GM04504 (cell line): Measurements from ENCODE around the gene HNRNPR.
A peak's percentile ranks its signal among the peaks of the same experiment; 100 is the strongest.
"Not testable (repeated sequence)": the region's sequence is repeated elsewhere in the genome, so short reads cannot be mapped to it uniquely, and the experiment has no call there.

Source experiments
- DNase-seq: peaks from one replicate; pipeline ENCODE4 v3.0.0-alpha.2; 2012; ENCODE audit warnings: low read depth

HNRNPR gene

DNA sequence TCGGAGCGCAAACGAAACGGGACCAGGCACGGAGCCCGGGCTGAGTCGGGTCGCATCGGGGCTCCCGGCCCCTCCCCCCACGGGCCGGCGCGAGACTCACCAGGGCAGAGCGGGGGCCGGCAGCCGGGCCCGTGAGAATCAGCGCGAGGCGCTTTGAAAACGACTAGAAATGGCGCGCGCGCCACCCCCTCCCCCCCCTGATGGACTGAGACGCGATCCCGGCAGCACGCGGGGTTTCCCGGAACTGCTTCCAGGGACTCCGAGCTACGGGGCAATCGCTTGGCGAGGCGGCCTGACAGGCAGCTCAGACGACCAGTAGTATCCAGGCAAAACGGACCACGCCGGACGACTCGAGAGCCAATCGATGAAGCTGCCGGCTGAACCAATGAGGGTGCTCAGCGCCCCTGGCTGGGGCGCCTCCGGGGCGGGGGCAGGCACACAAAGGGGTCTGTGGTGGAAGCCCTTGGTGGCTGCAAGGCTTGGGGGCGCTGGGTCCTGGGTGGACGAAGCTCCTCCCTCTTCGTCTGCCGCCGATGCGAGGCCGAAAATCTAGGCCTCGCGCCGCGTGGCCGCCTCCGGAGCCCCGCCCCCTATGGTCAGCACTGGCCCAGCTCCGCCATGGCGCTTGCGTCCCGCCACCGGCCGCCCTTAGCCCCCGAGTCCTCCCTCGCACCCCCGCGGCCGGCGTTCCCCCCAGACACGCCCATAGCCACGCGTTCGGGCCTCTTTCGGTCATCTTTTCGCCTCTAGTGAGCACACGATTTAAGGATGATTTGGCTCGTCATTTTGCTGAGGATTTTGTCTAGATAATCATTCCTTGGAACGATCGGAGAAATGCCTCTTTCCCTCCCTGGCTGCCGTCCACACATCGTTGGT is at the start of gene HNRNPR:
HNRNPR (minus strand) TSS at position 174 of the 876 bp plus-strand sequence. CDS start 3,276 bp downstream, outside the sequence.
- peak; percentile 100 for DNase-seq

DNA sequence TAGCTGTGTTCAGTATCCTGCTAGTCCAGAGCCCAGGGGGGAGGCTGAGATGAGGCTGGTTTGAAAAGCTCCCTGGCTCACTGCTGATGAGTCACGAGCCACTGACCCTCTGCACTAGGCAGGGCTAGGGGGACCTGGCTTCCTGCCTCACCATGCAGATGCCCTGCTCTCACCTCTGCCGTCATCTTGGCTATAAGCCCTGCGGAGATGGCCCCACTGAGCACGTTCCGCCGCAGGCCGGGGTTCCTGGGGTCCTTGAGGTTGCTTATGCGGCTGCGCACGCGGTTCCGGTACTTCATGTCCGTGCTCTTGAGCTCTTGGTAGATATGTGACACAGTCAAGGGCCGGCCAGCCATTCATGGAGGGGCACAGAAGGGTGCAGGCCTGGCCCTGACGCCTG is 49.6 kb upstream of the HNRNPR start:
- no peak for DNase-seq

DNA sequence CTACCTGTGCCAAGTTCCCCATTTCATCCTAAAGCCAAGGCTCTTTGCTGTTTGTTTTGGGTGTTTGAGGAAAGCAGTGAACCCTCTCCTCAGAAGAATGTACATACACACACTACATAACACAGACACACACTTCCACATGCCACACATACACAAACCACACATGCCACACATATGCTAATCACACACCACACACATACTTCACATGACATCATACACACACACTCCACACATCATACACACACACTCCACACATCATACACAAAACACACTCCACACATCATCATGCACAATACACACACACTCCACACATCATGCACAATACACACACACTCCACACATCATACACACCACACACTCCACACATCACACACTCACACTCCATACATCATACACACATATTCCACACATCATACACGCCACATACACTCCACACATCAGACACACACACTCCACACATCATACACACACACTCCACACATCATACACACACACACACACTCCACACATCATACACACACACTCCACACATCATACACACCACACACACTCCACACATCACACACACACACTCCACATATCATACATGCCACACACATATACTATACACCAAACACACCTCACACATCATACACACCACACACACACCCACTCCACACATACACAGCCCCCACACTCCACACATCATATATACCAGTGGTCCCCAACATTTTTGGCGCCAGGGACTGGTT is 48.2 kb upstream of the HNRNPR start:
- DNase-seq = no peak

DNA sequence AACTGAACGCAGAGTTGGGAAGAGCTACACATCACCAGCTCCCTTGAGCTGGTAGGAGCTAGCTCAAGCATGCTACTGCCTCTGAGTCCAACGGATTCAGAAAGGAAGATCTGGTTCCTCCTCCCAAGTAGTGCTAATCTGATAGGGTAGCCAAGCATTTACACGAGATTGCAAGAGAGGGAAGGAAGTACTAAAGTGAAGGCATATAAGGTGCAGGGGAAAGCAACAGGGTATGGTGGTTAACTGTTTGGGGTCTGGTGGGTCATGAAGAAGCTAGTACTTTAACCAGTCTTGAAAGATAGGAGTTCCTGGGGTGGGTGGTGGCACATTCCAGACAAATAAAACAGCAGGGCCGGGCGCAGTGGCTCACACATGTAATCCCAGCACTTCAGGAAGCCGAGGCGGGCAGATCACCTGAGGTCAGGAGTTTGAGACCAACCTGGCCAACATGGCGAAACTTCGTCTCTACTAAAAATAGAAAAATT is 45.8 kb upstream of the HNRNPR start:
- no peak for DNase-seq

DNA sequence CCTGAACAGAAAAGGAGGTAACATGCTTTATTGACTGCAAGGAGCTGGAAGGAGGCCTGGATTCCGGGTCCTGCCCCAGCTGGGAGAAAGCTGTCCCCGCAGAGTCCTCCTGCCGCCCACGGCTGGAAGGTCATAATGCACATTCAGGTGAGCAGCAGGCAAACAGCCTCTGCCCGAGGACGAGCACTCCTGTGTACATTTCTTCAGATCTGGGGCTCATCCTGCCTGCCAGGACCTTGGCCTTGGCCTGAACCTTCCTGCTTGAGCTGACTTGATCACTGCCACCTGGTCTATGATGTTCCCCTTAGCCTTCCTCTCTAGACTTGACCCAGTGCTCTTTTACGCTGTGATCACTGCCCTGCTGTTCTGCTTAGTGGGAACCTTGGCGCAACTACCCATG is 43.4 kb upstream of the HNRNPR start:
- no peak for DNase-seq

DNA sequence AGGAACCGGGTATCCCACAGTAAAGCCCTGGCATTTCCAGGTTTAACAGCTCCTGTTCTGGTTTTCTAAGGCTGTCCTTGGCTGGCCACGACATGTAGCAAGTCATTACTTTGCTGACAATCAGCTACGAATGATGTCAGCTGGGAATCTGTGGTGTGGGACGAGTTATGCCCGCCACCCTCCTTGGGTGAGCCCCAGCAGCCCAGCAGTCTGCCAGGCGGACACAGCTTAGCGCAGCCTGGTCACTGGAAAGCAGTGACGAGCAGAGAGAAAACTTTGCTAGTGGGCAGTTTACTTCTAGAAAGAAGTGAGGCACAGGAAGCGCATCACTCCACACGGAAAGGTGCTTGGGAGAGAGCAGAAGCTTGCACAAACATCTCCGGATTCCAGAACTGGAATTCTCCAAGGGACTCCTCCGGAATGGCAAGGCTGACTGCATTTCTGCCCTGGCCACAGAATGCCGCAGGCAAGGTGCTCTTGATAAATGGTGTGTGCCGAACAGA is 41.1 kb upstream of the HNRNPR start:
- no peak for DNase-seq

DNA sequence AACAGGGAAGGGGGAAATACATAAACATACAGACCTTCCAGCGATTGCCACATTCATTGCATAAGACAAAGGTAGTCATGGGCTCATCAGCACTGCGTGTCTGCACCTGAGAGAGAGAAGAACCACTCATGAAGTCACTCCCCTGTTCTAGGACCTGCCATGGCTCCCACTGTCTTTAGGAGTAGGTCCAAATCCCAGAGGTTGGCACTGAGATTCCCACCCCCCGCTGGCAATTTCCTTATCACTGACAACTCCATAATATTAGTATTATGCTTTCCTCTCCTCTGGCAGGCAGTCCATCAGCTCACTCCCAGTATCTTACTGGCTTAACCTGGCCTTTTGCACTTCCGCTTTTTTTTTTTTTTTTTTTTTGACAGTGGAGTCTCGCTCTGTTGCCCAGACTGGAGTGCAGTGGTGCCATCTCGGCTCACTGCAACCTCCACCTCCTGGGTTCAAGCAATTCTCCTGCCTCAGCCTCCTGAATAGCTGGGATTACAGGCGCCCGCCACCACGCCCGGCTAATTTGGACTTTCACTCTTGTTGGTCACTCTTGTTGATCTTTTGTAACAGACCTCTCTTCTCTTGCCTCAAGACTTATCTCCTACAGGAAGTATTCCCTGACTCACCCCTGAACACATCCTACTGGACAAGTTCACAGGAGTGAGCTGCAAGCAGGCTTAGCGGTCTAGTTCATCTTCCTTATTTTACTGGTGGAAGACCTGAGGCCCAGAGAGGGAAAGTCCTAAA is 40.4 kb upstream of the HNRNPR start:
- DNase-seq = no peak

DNA sequence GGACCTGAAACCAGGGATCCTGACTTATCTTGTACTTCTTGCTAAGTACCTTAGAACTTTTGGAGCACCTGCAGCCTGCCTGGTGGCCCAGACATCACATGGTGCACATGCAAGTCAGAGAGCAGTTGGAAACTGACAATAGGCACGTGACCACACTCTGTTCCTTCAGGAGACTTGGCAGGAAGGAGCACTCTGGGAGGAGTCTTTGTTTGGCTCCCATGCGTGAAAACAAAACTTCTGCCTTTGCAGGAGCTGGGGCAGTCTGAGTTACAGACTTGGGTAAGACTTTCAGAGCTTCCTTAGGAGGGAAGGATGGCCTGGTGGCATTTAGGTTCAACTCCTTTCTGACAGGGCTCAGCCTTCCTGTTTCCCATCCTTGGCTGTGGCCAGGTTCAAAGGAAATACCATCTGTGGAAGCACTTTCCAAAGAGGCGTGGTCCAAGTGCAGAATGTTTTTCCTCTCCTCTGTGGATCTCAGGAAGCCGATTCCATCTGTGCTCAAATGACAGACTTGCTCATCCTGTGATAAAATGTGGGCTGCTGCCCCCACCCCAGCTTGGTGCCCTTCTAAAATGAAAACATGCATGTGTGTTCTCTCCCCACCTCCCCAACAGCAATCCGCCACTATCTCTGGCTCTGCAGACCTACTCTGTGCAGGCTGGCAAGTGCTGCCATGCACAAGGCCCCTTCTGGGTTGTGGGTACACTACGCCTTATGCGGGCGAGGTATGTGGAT is 39.7 kb upstream of the HNRNPR start:
- DNase-seq = no peak

DNA sequence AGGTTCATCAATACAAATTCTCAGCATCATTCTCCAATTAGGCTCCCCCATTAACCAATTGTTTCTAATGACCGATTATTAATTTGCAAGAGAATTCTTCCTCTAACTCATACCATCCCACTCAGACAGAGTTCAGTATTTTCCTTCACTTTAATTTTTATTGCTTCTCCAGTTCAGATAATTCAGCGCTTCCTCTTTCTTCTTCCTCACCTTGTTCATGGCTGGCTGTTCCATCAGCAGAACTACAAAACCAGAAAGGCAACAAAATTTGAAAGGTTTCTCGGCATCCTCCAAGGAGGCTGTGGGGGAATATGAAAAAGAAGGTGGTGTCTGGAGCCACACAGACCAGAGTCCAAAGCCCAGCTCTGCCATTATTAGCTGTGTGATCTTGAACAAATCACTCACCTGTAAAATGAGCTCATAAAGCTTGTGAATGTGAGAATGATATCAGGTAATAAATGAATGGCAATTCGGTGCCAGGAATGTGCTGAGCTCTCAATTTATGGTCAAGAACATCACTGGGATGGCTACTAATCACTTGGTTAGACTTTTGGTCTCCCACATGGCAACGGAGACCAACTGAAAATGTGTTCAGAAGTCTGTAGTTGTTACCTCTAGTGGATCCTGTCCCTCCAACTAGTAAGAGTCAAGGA is 37.3 kb upstream of the HNRNPR start:
- DNase-seq = no peak

DNA sequence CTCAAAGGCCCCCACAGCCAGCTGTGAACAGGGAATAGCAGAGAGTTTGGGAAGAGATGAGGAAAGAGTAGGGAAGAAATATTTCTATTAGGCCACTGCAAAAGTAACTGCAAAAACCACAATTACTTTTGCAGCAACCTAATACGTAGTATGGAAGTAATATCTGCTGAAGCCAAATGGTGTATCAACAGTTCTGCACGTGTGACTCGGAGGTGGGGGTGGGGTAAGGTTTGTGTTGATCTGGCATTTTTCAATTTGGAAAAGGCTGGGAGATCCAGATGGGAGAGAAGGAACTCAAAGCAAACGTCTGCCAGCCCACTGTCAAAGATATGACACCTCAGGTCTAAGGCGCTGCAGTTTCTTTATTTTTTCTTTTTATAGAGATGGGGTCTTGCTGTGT is 36.6 kb upstream of the HNRNPR start:
- DNase-seq = no peak

DNA sequence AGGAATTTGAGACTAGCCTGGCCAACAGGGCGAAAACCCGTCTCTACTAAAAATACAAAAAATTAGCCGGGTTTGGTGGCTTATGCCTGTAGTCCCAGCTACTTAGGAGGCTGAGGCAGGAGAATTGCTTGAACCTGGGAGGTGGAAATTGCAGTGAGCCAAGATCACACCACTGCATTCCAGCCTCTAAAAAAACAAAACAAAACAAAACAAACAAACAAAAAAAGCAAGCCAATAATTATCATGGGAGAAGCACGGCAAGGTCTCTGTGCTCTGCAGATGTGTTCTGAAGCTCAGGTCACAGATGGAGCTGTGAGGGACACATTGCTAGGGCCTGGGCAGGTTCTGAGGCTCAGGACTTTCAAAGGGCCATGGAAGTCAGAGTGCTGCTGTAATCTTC is 36.2 kb upstream of the HNRNPR start:
- not testable (repeated sequence) for DNase-seq

DNA sequence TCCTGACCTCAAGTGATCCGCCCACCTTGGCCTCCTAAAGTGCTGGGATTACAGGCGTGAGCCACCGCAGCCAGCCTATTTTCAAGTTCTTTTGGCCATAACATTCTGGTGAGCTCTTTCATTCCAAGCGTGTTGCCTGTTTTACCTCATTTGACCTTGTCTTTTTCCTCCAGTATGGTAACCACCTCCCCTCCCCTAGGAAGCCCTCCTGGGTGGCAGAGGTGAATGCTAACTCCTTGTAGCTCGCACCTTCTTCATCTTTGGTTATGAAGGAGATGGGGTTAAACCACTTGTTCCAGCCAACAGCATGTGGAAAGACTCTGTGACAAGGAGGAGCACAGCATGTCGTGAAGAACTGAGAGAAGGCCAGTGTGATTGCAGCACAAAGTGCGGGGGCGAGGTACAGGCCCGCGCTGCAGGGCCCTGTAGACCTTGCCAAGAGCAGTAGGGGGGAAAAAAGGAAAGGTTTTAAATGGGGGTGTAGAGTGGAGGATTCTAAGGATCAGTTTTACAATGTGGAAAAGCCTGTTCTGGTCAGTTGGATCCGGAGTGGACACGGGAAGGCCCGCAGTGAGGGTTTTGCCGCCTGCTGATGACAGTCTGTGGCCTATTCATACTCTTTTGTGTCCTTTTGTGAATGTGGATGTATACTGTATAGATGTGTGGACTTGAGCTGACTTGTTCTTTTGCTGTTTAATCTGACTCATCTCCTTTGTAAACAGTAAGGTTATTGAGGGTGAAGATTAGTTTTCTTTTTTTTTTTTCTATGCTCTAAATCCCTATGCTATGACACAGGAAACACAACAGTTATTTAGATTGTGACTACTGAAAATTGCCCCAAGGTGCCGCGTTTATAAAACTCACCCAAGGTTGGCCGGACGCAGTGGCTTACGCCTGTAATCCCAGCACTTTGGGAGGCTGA is 33.1 kb upstream of the HNRNPR start:
- peak; percentile 62 for DNase-seq

DNA sequence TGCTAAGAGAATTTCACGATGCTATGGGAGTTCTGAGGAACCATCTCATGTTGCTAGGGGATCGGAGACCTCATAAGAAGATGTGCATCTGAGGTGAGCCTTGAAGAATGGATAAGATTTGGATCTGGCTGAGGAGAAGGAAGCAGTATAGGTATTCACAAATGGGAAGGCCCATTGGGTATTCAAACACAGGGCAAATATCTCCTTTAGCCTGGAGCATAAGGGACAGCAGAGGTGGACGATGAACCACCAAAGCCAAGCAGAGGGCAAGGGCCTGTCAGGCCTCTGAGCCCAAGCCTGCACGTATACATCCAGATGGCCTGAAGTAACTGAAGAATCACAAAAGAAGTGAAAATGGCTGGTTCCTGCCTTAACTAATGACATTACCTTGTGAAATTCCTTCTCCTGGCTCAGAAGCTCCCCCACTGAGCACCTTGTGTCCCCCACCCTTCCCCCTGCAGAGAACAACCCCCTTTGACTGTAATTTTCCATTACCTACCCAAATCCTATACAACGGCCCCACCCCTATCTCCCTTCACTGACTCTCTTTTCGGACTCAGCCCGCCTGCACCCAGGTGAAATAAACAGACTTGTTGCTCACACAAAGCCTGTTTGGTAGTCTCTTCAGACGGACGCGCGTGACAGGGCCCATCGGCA is 30.1 kb upstream of the HNRNPR start:
- DNase-seq = not testable (repeated sequence)

DNA sequence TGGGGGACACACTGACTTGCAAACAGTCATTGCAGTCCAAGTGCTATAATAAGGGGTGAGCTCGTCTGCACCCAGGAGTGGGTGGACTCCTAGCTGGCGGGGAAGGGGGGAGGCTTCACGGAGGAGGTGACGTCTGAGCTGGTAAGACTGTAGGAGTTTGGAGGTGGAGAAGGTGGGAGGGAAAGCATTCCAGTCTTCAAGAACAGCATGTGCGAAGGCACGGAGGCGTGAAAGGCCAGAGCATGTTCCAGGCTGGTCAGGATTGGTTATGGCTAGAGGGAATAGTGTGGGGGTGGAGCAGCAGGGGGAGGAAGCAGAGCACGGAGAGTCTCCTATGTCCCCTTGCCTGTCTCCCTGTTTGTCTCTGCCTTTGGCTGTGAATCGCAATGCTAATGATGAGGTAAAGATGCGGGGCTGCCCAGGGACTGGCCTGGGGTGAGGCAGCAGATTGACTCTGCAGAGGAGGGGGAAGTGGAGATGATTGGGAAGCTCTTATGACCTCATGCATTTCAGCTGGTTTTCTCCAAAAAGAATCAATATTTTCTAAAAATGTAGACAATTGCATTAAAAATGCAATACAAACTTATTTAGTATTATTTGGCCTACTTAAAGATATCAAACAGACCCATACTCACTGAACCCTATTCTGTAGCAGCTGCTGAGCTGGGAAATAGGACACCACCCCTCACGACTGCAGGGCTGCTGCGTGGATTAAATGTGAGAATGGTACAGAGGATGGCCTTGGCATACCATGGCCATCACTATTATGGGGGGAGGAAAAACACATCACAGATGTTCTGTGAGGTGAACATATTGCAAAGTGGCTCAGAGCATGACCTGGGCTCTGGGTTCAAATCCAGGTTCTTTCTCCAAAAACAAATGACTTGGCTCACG is 28.1 kb upstream of the HNRNPR start:
- no peak for DNase-seq

DNA sequence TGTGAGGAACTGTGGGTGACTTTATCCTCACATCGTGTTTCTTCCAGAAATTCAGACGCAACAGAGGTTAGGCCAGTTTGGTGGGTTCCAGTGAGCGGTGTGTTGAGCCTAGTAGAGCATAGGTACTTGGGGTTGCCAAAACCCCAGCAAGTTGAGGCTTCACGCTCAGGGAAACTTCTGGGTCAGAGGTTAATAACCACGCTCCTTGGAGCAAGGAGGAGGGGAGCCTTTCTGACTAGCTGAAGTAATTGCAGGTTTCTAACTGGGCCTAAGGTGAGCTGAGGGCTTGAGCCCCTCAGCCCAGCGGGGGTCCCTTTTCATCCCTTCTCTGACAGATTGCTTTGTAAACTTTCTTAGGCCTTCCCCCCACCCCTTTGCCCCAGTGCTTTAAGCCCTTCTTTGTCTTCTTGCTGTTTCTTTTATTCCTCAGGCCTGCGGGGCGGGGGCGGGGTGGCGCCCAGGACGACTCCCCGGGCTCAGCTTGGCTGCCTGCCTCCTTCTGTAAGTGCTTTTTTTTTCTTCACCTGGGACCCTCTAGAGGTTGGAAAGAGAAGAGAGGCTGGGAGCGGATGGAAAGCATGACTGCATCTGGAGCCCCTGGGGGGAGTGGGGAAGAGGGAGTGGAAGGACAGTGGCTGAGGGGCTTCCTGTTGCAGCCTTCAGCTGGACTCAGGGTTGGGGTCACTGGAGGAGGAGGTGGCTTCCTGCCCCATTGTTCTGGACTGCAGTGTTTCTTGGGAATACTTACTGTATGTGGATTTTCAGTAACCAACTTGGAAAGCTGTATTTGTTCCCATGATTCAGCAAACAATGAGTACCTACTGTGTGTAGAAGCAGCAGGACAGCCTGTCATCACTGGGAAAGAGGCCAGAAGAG is 26.9 kb upstream of the HNRNPR start:
- no peak for DNase-seq

DNA sequence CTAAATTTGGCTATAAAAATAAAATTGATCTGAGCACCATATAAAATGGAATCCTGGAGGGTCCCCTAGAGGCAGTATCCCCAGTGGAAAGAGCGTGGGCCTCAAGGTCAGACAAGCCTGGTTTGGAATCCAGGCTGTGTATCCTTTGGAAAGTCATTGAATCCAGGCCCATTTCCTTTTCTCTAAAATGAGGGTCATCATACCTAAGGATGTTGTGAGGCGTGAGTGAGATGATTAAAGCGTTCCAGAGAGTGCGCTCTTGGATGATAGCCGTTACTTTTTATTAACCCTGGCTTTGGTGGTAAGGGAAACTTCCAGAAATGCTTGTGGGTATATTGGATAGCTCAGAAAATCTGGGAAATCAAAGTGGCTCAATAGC is 26.2 kb upstream of the HNRNPR start:
- DNase-seq = no peak

DNA sequence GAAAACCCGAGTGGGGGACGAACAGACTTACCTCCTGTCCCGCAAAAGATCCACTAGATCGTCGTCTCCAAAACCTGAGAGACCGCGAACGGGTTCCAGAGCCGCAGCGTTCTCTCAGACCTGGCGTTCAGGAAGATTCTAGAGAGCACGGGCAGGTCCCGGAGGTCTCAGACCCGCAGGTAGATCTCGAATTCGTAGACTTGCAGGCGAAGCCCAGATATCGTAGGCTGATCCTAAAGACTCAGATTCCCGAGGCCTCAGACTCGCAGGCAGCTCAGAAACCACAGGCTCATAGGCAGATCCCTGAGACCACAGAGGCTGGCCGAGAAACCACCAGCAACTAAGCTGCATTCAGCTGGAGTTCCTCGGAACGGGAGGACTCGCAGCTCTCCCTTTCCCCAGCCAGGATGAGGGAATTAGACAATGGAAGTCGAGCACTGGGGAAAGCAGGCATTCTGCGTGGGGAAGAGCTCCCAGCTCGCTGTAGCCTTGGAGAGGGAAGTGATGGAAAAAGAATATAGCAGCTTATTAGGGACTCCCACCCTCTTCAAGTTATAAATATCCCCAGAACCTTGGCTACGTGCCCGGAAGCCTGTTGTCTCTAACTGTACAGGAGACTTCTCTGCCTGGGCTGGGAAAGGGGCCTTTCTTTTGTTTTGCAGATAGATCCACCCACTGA is 25.4 kb upstream of the HNRNPR start, which contains the start of gene ZNF436:
ZNF436 (minus strand) TSS at position 502 of the 679 bp plus-strand sequence. CDS start 1,831 bp downstream, outside the sequence.
- DNase-seq = peak; percentile 50
